Sigmoid colon (tissue), 4 donors: ENCODE data around the gene COX4I1.

Experiments
- POLR2AphosphoS5 ChIP-seq, 4 donors: sonication (generic); formaldehyde crosslinking; IDR thresholded peaks; one replicate each; pipeline ENCODE4 v1.6.1; 2017; ENCODE audit warnings: antibody characterized with exemption in 4 of 4
- TF ChIP-seq, protein P1 (sequence below), 4 experiments: fragments of 450-650 bp in 3 of 4; fragments of 200-600 bp in 1 of 4; IDR thresholded peaks; one replicate each; pipeline ENCODE4 v1.5.1; 2016 to 2019; ENCODE audit warnings: antibody characterized with exemption in 4 of 4, mild to moderate bottlenecking in 3 of 4, moderate library complexity in 2 of 4

DNA sequence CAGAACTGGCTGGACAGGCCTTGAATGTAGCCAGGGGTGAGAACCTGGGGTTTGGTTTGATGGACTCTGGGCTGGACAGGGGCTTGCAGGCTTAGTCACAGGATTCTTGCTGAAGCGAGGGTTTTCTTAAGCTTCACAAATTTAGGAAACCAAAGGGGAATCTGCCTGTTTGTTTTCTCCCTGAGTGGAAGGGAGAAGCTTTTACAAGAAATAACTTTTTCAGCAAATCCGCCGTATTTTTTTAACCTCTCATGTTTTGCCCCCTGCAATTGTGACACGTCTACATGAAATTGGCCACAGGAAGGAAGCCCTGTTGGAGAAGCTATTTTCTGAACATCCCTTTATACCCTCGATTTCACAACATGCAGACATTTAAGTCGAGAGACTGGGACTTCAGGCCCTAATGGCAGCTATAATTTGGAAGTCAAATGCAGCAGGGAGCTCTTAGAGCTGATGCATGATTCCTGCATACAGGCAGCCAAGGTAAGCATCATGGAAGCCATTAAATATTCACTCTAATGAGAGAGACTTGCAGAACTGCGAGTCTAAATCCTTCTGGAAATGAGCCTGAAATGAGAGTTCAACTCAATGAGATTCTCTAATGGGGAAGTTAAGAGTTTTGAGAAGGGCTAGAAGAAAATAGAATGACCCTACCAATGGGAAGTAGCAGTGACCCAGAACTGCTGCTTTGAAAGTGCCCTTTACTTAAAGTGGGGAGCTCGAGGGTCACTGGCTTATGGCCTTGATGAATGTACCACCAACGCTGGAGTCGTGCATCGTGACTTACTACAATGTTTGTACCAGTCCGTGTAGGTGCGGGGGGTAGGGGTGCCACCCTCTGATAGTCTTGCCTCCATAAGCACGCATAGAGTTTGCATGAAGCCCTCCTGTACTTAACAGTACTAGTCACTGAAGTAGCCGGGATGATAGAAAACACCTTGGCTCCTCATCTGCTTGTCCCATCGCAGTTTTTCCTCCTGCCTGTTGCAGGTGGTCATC is 54.4 kb downstream of the COX4I1 start:
- TF ChIP-seq, protein P1, sequence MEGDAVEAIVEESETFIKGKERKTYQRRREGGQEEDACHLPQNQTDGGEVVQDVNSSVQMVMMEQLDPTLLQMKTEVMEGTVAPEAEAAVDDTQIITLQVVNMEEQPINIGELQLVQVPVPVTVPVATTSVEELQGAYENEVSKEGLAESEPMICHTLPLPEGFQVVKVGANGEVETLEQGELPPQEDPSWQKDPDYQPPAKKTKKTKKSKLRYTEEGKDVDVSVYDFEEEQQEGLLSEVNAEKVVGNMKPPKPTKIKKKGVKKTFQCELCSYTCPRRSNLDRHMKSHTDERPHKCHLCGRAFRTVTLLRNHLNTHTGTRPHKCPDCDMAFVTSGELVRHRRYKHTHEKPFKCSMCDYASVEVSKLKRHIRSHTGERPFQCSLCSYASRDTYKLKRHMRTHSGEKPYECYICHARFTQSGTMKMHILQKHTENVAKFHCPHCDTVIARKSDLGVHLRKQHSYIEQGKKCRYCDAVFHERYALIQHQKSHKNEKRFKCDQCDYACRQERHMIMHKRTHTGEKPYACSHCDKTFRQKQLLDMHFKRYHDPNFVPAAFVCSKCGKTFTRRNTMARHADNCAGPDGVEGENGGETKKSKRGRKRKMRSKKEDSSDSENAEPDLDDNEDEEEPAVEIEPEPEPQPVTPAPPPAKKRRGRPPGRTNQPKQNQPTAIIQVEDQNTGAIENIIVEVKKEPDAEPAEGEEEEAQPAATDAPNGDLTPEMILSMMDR (IDR thresholded peaks at IDR 0.05): no peak
- no peak for TF ChIP-seq POLR2AphosphoS5 (IDR thresholded peaks at IDR 0.05)
